Esophagus muscularis mucosa (tissue), 4 donors: Measurements from ENCODE around the gene SAFB. TPM values are rescaled to one million over a fixed set of nuclear protein-coding genes. Genes with fewer than 3 reads are reported as not detected.

Experiments used
- DNase-seq: peaks from one replicate; pipeline ENCODE4 v3.0.0-alpha.2; 2017; ENCODE audit errors: extremely low spot score
- H3K27ac ChIP-seq, 4 donors: fragments of 200-600 bp; sonication (generic); replicated peaks in 1 of 4; 1 replicate in 3 of 4; 2 replicates in 1 of 4; pipeline ENCODE4 v1.5.1; 2016 to 2019; ENCODE audit warnings: mild to moderate bottlenecking in 1 of 4
- H3K27me3 ChIP-seq, 4 donors: fragments of 200-600 bp; sonication (generic); one replicate each; pipeline versions ENCODE4 v1.5.1 to v1.6.0; 2016 to 2019
- H3K36me3 ChIP-seq, 4 donors: fragments of 200-600 bp; sonication (generic); one replicate each; pipeline ENCODE4 v1.5.1; 2016 to 2019
- H3K4me1 ChIP-seq, 4 donors: fragments of 200-600 bp; sonication (generic); one replicate each; pipeline ENCODE4 v1.5.1; 2016 to 2019
- H3K4me3 ChIP-seq, 4 donors: fragments of 200-600 bp; sonication (generic); 1 replicate in 2 of 4; 2 replicates in 2 of 4; pipeline ENCODE4 v1.5.1; 2016 to 2019; ENCODE audit warnings: mild to moderate bottlenecking in 4 of 4, moderate library complexity in 1 of 4
- H3K9me3 ChIP-seq, 4 donors: fragments of 200-600 bp; sonication (generic); 1 replicate in 3 of 4; 2 replicates in 1 of 4; pipeline ENCODE4 v1.5.1; 2016 to 2019
- CTCF ChIP-seq, 3 experiments: fragments of 200-600 bp in 2 of 3; fragments of 450-650 bp in 1 of 3; sonication (generic) in 2 of 3; IDR thresholded peaks; one replicate each; pipeline ENCODE4 v1.5.1; 2017 to 2019; ENCODE audit warnings: antibody characterized with exemption in 3 of 3, mild to moderate bottlenecking in 2 of 3, moderate library complexity in 1 of 3
- EP300 ChIP-seq: sonication (generic); formaldehyde crosslinking; IDR thresholded peaks from one replicate; pipeline ENCODE4 v1.6.1; 2017; ENCODE audit warnings: antibody characterized with exemption
- POLR2A ChIP-seq: fragments of 450-650 bp; IDR thresholded peaks from one replicate; pipeline ENCODE4 v1.6.1; 2017; ENCODE audit warnings: antibody characterized with exemption, moderate library complexity, mild to moderate bottlenecking, low read depth
- POLR2AphosphoS5 ChIP-seq, 2 donors: sonication (generic); formaldehyde crosslinking; IDR thresholded peaks; one replicate each; pipeline ENCODE4 v1.6.1; 2017; ENCODE audit warnings: antibody characterized with exemption in 2 of 2
- WGBS: methylation state at CpG from one replicate; pipeline ENCODE4 v1.1.5; 2018; 5-methylcytosine and 5-hydroxymethylcytosine counted together
- intact Hi-C: fragments of 100-400 bp; cut with DNase I; formaldehyde crosslinking; loops from one replicate; pipeline ENCODE4 v1.15.1; 2023
- total RNA-seq, 4 donors: library from RNA; depleted of rRNA; stranded (reverse); fragments of >200 nt; gene quantifications; one replicate each; pipeline versions ENCODE4 v1.1.0 to v1.2.1, GENCODE V29; 2016

SAFB gene
- total RNA-seq, 4 donors from 2014 or later: 48.4 to 96.2 (median 75.7) TPM

- Histone ChIP-seq H3K36me3 (peaks cover 0 to 5% (median 4%) of the 10 kb centered on the region in 4 donors), H3K9me3 (no peaks in the 10 kb centered on the region), H3K27me3 (no peaks in the 10 kb centered on the region), H3K27ac (no peak overlapping the region), H3K4me3 (no peak overlapping the region), H3K4me1 (peaks cover 17 to 44% (median 42%) of the 10 kb centered on the region in 4 donors)
- intact Hi-C loops: loop anchor here (5.0 kb wide), 1 partner anchor 61 kb away; the partner anchor contains the start of genes SAFB and SAFB2
- TF ChIP-seq EP300 (no peak), POLR2AphosphoS5 (IDR thresholded peaks at IDR 0.05) (no peak), POLR2A (no peak), CTCF (IDR thresholded peaks at IDR 0.05) (no peak)
- DNase-seq: no peak
- WGBS: 88% methylated on average over 10 of the region's 10 CpGs
Observed at GRCh38 chr19:5683177-5683886, 60.4 kb downstream of the SAFB start.

GRCh38 chr19:5684694-5685430 lies 62.0 kb downstream of the SAFB start:
- H3K9me3 ChIP-seq: no peaks in the 10 kb centered on the region
- H3K27me3 ChIP-seq: no peaks in the 10 kb centered on the region
- WGBS: 94% methylated on average over 7 of the region's 22 CpGs
- no peak overlapping the region for H3K4me3 ChIP-seq
- H3K36me3 ChIP-seq: no peaks in the 10 kb centered on the region
- no peak for TF ChIP-seq EP300
- no peak for TF ChIP-seq POLR2AphosphoS5 (IDR thresholded peaks at IDR 0.05)
- TF ChIP-seq POLR2A: no peak
- TF ChIP-seq CTCF (IDR thresholded peaks at IDR 0.05): no peak
- intact Hi-C loops: loop anchor here (5.0 kb wide), 1 partner anchor 63 kb away; the partner anchor contains the start of genes SAFB and SAFB2
- H3K27ac ChIP-seq: no peak overlapping the region
- DNase-seq: no peak
- H3K4me1 ChIP-seq: peaks cover 8 to 38% (median 33%) of the 10 kb centered on the region in 4 donors

GRCh38 chr19:5686326-5686646 lies 63.4 kb downstream of the SAFB start:
- Histone ChIP-seq H3K27me3 (no peaks in the 10 kb centered on the region), H3K4me3 (peak overlapping the region; percentile 63 to 72 (median 66)), H3K36me3 (no peaks in the 10 kb centered on the region), H3K27ac (peak overlapping the region; percentile 82 to 89 (median 85)), H3K9me3 (no peaks in the 10 kb centered on the region), H3K4me1 (peaks cover 8 to 39% (median 35%) of the 10 kb centered on the region in 4 donors)
- intact Hi-C loops: no loop called here
- no peak for TF ChIP-seq POLR2A
- no peak for TF ChIP-seq CTCF (IDR thresholded peaks at IDR 0.05)
- no peak for TF ChIP-seq POLR2AphosphoS5 (IDR thresholded peaks at IDR 0.05)
- no peak for TF ChIP-seq EP300
- no peak for DNase-seq
- WGBS: 15% methylated on average over 4 of the region's 16 CpGs

- Histone ChIP-seq H3K27me3 (no peaks in the 10 kb centered on the region), H3K27ac (peak overlapping the region; percentile 82 to 89 (median 85)), H3K4me3 (peak overlapping the region; percentile 63 to 72 (median 66)), H3K4me1 (peaks cover 12 to 39% (median 35%) of the 10 kb centered on the region in 4 donors), H3K36me3 (peaks cover 0 to 4% (median 3%) of the 10 kb centered on the region in 4 donors), H3K9me3 (no peaks in the 10 kb centered on the region)
- intact Hi-C loops: no loop called here
- peak; percentile 100 for DNase-seq
- 0% methylated on average over 26 of the region's 59 CpGs for WGBS
- TF ChIP-seq CTCF (IDR thresholded peaks at IDR 0.05): peak; percentile 78 to 93 (median 85)
- TF ChIP-seq EP300: no peak
- TF ChIP-seq POLR2AphosphoS5 (IDR thresholded peaks at IDR 0.05): peak; percentile 42 to 73
- TF ChIP-seq POLR2A: no peak
Observed at GRCh38 chr19:5686647-5687359, 63.9 kb downstream of the SAFB start.
